H1 (cell line): ENCODE data around the gene NR0B2. TPM values are rescaled to one million over a fixed set of nuclear protein-coding genes. Genes with fewer than 3 reads are reported as not detected.

Source experiments
- CBX5 ChIP-seq: fragments of 300-800, 300-1000 bp; sonication (generic); IDR thresholded peaks from 2 replicates; pipeline ENCODE4 v1.7.1; 2016; ENCODE audit warnings: antibody characterized with exemption, low read length, low read depth
- NRF1 ChIP-seq: IDR thresholded peaks from 2 replicates; pipeline ENCODE4 v1.6.1; 2011; ENCODE audit warnings: mild to moderate bottlenecking, low read depth, low read length, improper control_type of control experiment
- SIRT6 ChIP-seq: IDR thresholded peaks from one replicate; pipeline ENCODE4 v1.7.1; 2012; ENCODE audit warnings: low read length, inconsistent platforms
- SP4 ChIP-seq: IDR thresholded peaks from 2 replicates; pipeline ENCODE4 v1.6.1; 2012; ENCODE audit warnings: low read length, inconsistent platforms
- TAF7 ChIP-seq: optimal IDR thresholded peaks from 2 replicates; pipeline ENCODE3; 2011; ENCODE audit warnings: low read depth, mild to moderate bottlenecking, inconsistent platforms, low read length, moderate library complexity, borderline replicate concordance
- TEAD4 ChIP-seq: IDR thresholded peaks from 2 replicates; pipeline ENCODE4 v1.6.1; 2012; ENCODE audit warnings: low read depth, low read length, inconsistent platforms, mixed read lengths
- ZNF274 ChIP-seq: IDR thresholded peaks from 2 replicates; pipeline ENCODE4 v1.7.0; 2012; ENCODE audit warnings: low read length, borderline replicate concordance; ENCODE audit errors: extremely low read depth
- polyA plus RNA-seq, 7 experiments: library from polyadenylated mRNA; depleted of rRNA in 3 of 7; stranded (reverse) in 5 of 7; unstranded in 2 of 7; fragments of >200 nt in 5 of 7; fragments of 200-250 nt in 2 of 7; gene quantifications; 1 replicate in 5 of 7; 2 replicates in 1 of 7; 4 replicates in 1 of 7; pipeline versions ENCODE4 v1.2.1 to v1.2.3, GENCODE V29; 2011 to 2013; ENCODE audit warnings: missing spikeins in 2 of 7, mixed read lengths in 2 of 7
- total RNA-seq: library from RNA; stranded (reverse); fragmentation: NEBNext Ultra II Directional; extraction: Animal tissue kit (Norgen Biotek cat#: 25700); gene quantifications from 2 replicates; pipeline ENCODE4 v1.2.1, GENCODE V29; 2021
- TF ChIP-seq, protein P1 (sequence below): IDR thresholded peaks from 2 replicates; pipeline ENCODE4 v1.6.1; 2011; ENCODE audit warnings: low read length, improper control_type of control experiment
- TF ChIP-seq, protein P2 (sequence below): fragments of 300-600 bp; sonication (generic); IDR thresholded peaks from 2 replicates; pipeline ENCODE4 v1.7.1; 2012; ENCODE audit warnings: low read length, moderate library complexity, mild to moderate bottlenecking, inconsistent platforms; ENCODE audit not compliant: insufficient replicate concordance

NR0B2 gene
- total and polyA plus RNA-seq, 2 of the 8 experiments (the other 6 are each of a cell fraction or from before 2014, with no cell fraction given), result not detected

DNA sequence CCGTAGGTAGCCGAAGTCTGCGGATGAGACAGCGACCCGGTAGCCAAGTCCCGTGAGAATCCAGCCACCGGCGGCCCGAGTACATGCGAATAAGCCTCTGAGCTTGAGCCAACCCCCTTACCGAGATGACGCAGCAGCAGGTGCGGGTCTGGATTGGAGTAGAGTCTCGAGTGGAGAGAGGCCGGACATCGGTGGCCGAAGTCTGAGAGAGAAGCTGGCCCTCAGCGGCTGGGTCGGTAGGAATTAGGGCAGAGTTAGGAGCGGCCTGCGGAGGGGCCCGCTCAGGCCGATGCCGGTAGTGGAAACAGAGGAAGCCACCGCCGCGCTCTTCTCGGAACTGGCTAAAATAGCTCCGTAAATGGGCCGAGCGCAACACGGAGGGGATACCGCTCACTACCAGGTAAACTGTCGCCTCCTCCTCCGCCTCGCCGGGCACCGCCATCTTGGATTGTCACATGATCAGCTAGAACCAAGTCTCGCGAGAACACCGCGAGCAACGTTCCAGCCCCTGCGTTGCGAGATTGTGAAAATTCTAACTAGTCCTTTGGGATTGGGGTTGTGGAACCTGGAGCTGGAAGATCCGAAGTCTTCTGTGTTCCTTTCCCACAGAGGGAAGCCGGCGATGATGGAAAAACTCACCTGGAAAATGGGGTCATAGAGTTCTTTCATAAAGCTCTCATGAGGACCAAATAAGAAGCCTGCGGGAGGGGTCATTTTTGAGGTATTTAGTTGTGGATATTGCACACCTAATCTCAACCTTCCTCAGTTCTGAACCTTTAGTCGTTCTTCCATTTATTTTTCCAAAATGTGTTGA, 13.6 kb downstream of the NR0B2 start, which contains the start of gene GPATCH3 (continued):
- TF ChIP-seq TEAD4 (peak; percentile 30; the same call in 1 of the 2 replicates), ZNF274 (no peak), SP4 (peak; percentile 96), NRF1 (no peak), CBX5 (no peak), SIRT6 (no peak), TAF7 (peak; percentile 89)
- TF ChIP-seq, protein P1, sequence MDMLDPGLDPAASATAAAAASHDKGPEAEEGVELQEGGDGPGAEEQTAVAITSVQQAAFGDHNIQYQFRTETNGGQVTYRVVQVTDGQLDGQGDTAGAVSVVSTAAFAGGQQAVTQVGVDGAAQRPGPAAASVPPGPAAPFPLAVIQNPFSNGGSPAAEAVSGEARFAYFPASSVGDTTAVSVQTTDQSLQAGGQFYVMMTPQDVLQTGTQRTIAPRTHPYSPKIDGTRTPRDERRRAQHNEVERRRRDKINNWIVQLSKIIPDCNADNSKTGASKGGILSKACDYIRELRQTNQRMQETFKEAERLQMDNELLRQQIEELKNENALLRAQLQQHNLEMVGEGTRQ, result peak; percentile 92
- TF ChIP-seq, protein P2, sequence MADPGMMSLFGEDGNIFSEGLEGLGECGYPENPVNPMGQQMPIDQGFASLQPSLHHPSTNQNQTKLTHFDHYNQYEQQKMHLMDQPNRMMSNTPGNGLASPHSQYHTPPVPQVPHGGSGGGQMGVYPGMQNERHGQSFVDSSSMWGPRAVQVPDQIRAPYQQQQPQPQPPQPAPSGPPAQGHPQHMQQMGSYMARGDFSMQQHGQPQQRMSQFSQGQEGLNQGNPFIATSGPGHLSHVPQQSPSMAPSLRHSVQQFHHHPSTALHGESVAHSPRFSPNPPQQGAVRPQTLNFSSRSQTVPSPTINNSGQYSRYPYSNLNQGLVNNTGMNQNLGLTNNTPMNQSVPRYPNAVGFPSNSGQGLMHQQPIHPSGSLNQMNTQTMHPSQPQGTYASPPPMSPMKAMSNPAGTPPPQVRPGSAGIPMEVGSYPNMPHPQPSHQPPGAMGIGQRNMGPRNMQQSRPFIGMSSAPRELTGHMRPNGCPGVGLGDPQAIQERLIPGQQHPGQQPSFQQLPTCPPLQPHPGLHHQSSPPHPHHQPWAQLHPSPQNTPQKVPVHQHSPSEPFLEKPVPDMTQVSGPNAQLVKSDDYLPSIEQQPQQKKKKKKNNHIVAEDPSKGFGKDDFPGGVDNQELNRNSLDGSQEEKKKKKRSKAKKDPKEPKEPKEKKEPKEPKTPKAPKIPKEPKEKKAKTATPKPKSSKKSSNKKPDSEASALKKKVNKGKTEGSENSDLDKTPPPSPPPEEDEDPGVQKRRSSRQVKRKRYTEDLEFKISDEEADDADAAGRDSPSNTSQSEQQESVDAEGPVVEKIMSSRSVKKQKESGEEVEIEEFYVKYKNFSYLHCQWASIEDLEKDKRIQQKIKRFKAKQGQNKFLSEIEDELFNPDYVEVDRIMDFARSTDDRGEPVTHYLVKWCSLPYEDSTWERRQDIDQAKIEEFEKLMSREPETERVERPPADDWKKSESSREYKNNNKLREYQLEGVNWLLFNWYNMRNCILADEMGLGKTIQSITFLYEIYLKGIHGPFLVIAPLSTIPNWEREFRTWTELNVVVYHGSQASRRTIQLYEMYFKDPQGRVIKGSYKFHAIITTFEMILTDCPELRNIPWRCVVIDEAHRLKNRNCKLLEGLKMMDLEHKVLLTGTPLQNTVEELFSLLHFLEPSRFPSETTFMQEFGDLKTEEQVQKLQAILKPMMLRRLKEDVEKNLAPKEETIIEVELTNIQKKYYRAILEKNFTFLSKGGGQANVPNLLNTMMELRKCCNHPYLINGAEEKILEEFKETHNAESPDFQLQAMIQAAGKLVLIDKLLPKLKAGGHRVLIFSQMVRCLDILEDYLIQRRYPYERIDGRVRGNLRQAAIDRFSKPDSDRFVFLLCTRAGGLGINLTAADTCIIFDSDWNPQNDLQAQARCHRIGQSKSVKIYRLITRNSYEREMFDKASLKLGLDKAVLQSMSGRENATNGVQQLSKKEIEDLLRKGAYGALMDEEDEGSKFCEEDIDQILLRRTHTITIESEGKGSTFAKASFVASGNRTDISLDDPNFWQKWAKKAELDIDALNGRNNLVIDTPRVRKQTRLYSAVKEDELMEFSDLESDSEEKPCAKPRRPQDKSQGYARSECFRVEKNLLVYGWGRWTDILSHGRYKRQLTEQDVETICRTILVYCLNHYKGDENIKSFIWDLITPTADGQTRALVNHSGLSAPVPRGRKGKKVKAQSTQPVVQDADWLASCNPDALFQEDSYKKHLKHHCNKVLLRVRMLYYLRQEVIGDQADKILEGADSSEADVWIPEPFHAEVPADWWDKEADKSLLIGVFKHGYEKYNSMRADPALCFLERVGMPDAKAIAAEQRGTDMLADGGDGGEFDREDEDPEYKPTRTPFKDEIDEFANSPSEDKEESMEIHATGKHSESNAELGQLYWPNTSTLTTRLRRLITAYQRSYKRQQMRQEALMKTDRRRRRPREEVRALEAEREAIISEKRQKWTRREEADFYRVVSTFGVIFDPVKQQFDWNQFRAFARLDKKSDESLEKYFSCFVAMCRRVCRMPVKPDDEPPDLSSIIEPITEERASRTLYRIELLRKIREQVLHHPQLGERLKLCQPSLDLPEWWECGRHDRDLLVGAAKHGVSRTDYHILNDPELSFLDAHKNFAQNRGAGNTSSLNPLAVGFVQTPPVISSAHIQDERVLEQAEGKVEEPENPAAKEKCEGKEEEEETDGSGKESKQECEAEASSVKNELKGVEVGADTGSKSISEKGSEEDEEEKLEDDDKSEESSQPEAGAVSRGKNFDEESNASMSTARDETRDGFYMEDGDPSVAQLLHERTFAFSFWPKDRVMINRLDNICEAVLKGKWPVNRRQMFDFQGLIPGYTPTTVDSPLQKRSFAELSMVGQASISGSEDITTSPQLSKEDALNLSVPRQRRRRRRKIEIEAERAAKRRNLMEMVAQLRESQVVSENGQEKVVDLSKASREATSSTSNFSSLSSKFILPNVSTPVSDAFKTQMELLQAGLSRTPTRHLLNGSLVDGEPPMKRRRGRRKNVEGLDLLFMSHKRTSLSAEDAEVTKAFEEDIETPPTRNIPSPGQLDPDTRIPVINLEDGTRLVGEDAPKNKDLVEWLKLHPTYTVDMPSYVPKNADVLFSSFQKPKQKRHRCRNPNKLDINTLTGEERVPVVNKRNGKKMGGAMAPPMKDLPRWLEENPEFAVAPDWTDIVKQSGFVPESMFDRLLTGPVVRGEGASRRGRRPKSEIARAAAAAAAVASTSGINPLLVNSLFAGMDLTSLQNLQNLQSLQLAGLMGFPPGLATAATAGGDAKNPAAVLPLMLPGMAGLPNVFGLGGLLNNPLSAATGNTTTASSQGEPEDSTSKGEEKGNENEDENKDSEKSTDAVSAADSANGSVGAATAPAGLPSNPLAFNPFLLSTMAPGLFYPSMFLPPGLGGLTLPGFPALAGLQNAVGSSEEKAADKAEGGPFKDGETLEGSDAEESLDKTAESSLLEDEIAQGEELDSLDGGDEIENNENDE, result no peak
